Measurements from ENCODE around the gene TRMT6. TPM values are rescaled to one million over a fixed set of nuclear protein-coding genes. Genes with fewer than 3 reads are reported as not detected.

Gene TRMT6
- total and polyA plus RNA-seq, 9 of the 15 experiments (the other 6 are each of a cell fraction or from before 2014, with no cell fraction given): 10.6 to 21.3 (median 15.6) TPM

DNA sequence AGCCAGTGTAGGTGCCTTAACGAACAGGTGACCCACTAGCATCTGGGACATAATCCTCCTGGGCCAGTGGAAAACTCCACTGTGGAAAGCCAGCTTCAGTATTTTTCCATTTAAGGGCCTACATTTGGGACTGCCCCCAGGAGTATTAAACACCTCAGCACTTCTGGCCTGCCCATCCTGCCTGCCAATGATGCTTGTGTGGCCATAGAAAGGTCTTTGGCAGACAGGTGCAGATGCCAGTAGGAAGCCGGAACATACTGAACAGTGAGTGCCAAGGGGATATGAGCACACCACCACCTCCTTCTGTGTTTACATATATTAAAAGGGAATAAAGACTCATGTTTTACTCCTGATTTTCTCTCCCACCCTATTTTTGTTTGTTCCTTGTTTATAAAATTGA lies 20.0 kb upstream of the TRMT6 start:
- Histone ChIP-seq H3K4me1 (replicated peaks in 1 of 2; ENCODE audit: control insufficient read depth in 2 of 2, insufficient read depth in 2 of 2, low read length in 2 of 2) (no peaks in the 10 kb centered on the region), H3K27ac (ENCODE audit: extremely low read depth, low read depth, low read length) (no peak overlapping the region), H4K20me1 (replicated peaks; ENCODE audit: control insufficient read depth, insufficient read depth, low read length) (no peaks in the 10 kb centered on the region), H3K79me2 (ENCODE audit: control insufficient read depth, insufficient read depth, low read length) (no peaks in the 10 kb centered on the region), H3K27me3 (ENCODE audit: control insufficient read depth in 2 of 2, insufficient read depth in 2 of 2, low read length in 2 of 2) (no peaks in the 10 kb centered on the region), H3K36me3 (ENCODE audit: control insufficient read depth, insufficient read depth, low read length) (peaks cover 68% of the 10 kb centered on the region), H3K9me1 (ENCODE audit: control insufficient read depth, insufficient read depth, low read length) (no peaks in the 10 kb centered on the region), H3K4me3 (no peak overlapping the region), H3K4me2 (ENCODE audit: insufficient read depth, low read length) (no peak overlapping the region), H2AFZ (ENCODE audit: low read depth, low read length) (no peak overlapping the region), H3K9ac (ENCODE audit: insufficient read depth in 1 of 2, low read depth in 2 of 2, low read length in 2 of 2) (no peak overlapping the region), H3K9me3 (replicated peaks; ENCODE audit: control insufficient read depth, insufficient read depth, low read depth, low read length) (no peaks in the 10 kb centered on the region)
- ChIA-PET POLR2A (no interaction called here), CTCF (ENCODE audit: low intra/inter-chr PET ratio) (no interaction called here)
- intact Hi-C loops (cut with micrococcal nuclease) (no loop called here), in situ Hi-C loops (cut with MboI) (no loop called here)
- DNase-seq (ENCODE audit: extremely low read depth in 1 of 4, low spot score in 3 of 4) (no peak), ATAC-seq (no peak), FAIRE-seq (no peak)
- WGBS (ENCODE audit: insufficient coverage, low coverage, missing lambda C conversion rate): 90% methylated on average over 2 of the region's 2 CpGs
- no TSS peak for BruUV-seq (replicated peaks)
- TF ChIP-seq SMARCB1 (IDR thresholded peaks at IDR 0.05; ENCODE audit: insufficient read length, low read depth) (no peak), ZFP30 (CRISPR knock-in tag; IDR thresholded peaks at IDR 0.05; ENCODE audit: borderline replicate concordance) (no peak), ZNF174 (CRISPR knock-in tag; IDR thresholded peaks at IDR 0.05) (no peak), ZNF121 (CRISPR knock-in tag; conservative IDR thresholded peaks at IDR 0.05) (no peak), TAF9B (IDR thresholded peaks at IDR 0.05; ENCODE audit: partially characterized antibody) (no peak), ZBTB1 (CRISPR knock-in tag; IDR thresholded peaks at IDR 0.05; ENCODE audit: borderline replicate concordance, low read depth) (no peak), NUFIP1 (IDR thresholded peaks at IDR 0.05; ENCODE audit: partially characterized antibody) (no peak), PHF8 (IDR thresholded peaks at IDR 0.05; ENCODE audit: borderline replicate concordance, low read length) (no peak), ZKSCAN1 (IDR thresholded peaks at IDR 0.05; ENCODE audit: low read depth, low read length) (no peak), ILK (tag; IDR thresholded peaks at IDR 0.05; ENCODE audit: borderline replicate concordance, low read depth) (no peak)
- TF ChIP-seq, protein P1, sequence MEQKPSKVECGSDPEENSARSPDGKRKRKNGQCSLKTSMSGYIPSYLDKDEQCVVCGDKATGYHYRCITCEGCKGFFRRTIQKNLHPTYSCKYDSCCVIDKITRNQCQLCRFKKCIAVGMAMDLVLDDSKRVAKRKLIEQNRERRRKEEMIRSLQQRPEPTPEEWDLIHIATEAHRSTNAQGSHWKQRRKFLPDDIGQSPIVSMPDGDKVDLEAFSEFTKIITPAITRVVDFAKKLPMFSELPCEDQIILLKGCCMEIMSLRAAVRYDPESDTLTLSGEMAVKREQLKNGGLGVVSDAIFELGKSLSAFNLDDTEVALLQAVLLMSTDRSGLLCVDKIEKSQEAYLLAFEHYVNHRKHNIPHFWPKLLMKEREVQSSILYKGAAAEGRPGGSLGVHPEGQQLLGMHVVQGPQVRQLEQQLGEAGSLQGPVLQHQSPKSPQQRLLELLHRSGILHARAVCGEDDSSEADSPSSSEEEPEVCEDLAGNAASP (IDR thresholded peaks at IDR 0.05): no peak
- TF ChIP-seq, protein P2, sequence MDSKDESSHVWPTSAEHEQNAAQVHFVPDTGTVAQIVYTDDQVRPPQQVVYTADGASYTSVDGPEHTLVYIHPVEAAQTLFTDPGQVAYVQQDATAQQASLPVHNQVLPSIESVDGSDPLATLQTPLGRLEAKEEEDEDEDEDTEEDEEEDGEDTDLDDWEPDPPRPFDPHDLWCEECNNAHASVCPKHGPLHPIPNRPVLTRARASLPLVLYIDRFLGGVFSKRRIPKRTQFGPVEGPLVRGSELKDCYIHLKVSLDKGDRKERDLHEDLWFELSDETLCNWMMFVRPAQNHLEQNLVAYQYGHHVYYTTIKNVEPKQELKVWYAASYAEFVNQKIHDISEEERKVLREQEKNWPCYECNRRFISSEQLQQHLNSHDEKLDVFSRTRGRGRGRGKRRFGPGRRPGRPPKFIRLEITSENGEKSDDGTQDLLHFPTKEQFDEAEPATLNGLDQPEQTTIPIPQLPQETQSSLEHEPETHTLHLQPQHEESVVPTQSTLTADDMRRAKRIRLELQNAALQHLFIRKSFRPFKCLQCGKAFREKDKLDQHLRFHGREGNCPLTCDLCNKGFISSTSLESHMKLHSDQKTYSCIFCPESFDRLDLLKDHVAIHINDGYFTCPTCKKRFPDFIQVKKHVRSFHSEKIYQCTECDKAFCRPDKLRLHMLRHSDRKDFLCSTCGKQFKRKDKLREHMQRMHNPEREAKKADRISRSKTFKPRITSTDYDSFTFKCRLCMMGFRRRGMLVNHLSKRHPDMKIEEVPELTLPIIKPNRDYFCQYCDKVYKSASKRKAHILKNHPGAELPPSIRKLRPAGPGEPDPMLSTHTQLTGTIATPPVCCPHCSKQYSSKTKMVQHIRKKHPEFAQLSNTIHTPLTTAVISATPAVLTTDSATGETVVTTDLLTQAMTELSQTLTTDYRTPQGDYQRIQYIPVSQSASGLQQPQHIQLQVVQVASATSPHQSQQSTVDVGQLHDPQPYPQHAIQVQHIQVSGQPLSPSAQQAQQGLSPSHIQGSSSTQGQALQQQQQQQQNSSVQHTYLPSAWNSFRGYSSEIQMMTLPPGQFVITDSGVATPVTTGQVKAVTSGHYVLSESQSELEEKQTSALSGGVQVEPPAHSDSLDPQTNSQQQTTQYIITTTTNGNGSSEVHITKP (IDR thresholded peaks at IDR 0.05; ENCODE audit: partially characterized antibody): no peak
- TF ChIP-seq, protein P3, sequence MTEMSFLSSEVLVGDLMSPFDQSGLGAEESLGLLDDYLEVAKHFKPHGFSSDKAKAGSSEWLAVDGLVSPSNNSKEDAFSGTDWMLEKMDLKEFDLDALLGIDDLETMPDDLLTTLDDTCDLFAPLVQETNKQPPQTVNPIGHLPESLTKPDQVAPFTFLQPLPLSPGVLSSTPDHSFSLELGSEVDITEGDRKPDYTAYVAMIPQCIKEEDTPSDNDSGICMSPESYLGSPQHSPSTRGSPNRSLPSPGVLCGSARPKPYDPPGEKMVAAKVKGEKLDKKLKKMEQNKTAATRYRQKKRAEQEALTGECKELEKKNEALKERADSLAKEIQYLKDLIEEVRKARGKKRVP (CRISPR knock-in tag; IDR thresholded peaks at IDR 0.05): no peak
